ENCODE data around the gene MAGEB5.

- TF ChIP-seq, protein P1, sequence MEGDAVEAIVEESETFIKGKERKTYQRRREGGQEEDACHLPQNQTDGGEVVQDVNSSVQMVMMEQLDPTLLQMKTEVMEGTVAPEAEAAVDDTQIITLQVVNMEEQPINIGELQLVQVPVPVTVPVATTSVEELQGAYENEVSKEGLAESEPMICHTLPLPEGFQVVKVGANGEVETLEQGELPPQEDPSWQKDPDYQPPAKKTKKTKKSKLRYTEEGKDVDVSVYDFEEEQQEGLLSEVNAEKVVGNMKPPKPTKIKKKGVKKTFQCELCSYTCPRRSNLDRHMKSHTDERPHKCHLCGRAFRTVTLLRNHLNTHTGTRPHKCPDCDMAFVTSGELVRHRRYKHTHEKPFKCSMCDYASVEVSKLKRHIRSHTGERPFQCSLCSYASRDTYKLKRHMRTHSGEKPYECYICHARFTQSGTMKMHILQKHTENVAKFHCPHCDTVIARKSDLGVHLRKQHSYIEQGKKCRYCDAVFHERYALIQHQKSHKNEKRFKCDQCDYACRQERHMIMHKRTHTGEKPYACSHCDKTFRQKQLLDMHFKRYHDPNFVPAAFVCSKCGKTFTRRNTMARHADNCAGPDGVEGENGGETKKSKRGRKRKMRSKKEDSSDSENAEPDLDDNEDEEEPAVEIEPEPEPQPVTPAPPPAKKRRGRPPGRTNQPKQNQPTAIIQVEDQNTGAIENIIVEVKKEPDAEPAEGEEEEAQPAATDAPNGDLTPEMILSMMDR (conservative IDR thresholded peaks at IDR 0.05; ENCODE audit: low read depth in 2 of 2), result no peak
- TF ChIP-seq EZH2 (IDR thresholded peaks at IDR 0.05; ENCODE audit: low read depth, unreplicated experiment), result no peak
- TF ChIP-seq POLR2AphosphoS5 (IDR thresholded peaks at IDR 0.05; ENCODE audit: low read depth), result no peak
- TF ChIP-seq, protein P2, sequence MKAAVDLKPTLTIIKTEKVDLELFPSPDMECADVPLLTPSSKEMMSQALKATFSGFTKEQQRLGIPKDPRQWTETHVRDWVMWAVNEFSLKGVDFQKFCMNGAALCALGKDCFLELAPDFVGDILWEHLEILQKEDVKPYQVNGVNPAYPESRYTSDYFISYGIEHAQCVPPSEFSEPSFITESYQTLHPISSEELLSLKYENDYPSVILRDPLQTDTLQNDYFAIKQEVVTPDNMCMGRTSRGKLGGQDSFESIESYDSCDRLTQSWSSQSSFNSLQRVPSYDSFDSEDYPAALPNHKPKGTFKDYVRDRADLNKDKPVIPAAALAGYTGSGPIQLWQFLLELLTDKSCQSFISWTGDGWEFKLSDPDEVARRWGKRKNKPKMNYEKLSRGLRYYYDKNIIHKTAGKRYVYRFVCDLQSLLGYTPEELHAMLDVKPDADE (IDR thresholded peaks at IDR 0.05), result no peak
- TF ChIP-seq ZNF331 (CRISPR knock-in tag; IDR thresholded peaks at IDR 0.05; ENCODE audit: low read depth), result no peak
- TF ChIP-seq CREB1 (CRISPR knock-in tag; IDR thresholded peaks at IDR 0.05; ENCODE audit: low read depth), result no peak
- no peak for TF ChIP-seq EZH2phosphoT487 (IDR thresholded peaks at IDR 0.05; ENCODE audit: unreplicated experiment)
- TF ChIP-seq, protein P3, sequence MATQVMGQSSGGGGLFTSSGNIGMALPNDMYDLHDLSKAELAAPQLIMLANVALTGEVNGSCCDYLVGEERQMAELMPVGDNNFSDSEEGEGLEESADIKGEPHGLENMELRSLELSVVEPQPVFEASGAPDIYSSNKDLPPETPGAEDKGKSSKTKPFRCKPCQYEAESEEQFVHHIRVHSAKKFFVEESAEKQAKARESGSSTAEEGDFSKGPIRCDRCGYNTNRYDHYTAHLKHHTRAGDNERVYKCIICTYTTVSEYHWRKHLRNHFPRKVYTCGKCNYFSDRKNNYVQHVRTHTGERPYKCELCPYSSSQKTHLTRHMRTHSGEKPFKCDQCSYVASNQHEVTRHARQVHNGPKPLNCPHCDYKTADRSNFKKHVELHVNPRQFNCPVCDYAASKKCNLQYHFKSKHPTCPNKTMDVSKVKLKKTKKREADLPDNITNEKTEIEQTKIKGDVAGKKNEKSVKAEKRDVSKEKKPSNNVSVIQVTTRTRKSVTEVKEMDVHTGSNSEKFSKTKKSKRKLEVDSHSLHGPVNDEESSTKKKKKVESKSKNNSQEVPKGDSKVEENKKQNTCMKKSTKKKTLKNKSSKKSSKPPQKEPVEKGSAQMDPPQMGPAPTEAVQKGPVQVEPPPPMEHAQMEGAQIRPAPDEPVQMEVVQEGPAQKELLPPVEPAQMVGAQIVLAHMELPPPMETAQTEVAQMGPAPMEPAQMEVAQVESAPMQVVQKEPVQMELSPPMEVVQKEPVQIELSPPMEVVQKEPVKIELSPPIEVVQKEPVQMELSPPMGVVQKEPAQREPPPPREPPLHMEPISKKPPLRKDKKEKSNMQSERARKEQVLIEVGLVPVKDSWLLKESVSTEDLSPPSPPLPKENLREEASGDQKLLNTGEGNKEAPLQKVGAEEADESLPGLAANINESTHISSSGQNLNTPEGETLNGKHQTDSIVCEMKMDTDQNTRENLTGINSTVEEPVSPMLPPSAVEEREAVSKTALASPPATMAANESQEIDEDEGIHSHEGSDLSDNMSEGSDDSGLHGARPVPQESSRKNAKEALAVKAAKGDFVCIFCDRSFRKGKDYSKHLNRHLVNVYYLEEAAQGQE (IDR thresholded peaks at IDR 0.05; ENCODE audit: unreplicated experiment), result no peak
These were observed 38.5 kb downstream of the MAGEB5 start for GRCh38 chrX:26254436-26254835.

All from GM23338 (cell line).